Measurements from ENCODE around the gene DELE1. TPM values are rescaled to one million over a fixed set of nuclear protein-coding genes. Genes with fewer than 3 reads are reported as not detected.

Gene DELE1
- total RNA-seq, 1 donor from 2014 or later, result 69.5 TPM

- DNase-seq (ENCODE audit: extremely low read depth, low read depth, low spot score), result no peak
These were observed 66.0 kb downstream of the DELE1 start for GRCh38 chr5:141989720-141990119.

Other genes starting within 250 kb of the DELE1 start
- 43.5 and 69.0 TPM in 2 replicates for gene ARAP3, start 241.6 kb upstream of the DELE1 start, total RNA-seq
- 203 and 479 TPM in 2 replicates for gene PCDH1, start 45.5 kb upstream of the DELE1 start, total RNA-seq
- 42.8 and 67.3 TPM in 2 replicates for gene PCDH12, start 34.3 kb downstream of the DELE1 start, total RNA-seq
- gene RNF14, start 45.2 kb downstream of the DELE1 start, total RNA-seq, result 49.8 and 82.2 TPM in 2 replicates
- gene GNPDA1, start 89.2 kb downstream of the DELE1 start, total RNA-seq, result 75.5 and 130 TPM in 2 replicates
- gene NDFIP1, start 184.9 kb downstream of the DELE1 start, total RNA-seq, result 55.2 and 56.0 TPM in 2 replicates